GM18909 (cell line): ENCODE measurements around the gene GNRH2.
"Not testable (repeated sequence)": the region's sequence is repeated elsewhere in the genome, so short reads cannot be mapped to it uniquely, and the experiment has no call there.

Experiments
- ATAC-seq: cut with Tn5 transposase; IDR thresholded peaks from one replicate; pipeline ENCODE4 v1.9.1; 2021; ENCODE audit warnings: mild to moderate bottlenecking; ENCODE audit not compliant: unreplicated experiment, poor library complexity

GNRH2 gene

GRCh38 chr20:3040086-3040485 lies 3.3 kb upstream of the GNRH2 start:
- no peak for ATAC-seq

GRCh38 chr20:3041854-3042409 lies 1.5 kb upstream of the GNRH2 start:
- ATAC-seq, result no peak

- ATAC-seq, result no peak
Measured at GRCh38 chr20:3042625-3043024, 797 bp upstream of the GNRH2 start.

- no peak for ATAC-seq
Measured at GRCh38 chr20:3044336-3044965, 1.0 kb downstream of the GNRH2 start.

GRCh38 chr20:3045042-3045815 lies 1.8 kb downstream of the GNRH2 start:
- ATAC-seq, result peak; percentile 51

GRCh38 chr20:3045816-3046676 lies 2.6 kb downstream of the GNRH2 start, which contains the start of gene MRPS26:
Gene MRPS26 (plus strand): TSS chr20:3046052. CDS start chr20:3046069, 17 bp downstream.
- ATAC-seq, result peak; percentile 86

- no peak for ATAC-seq
Measured at GRCh38 chr20:3046677-3047462, 3.4 kb downstream of the GNRH2 start.

- ATAC-seq, result no peak
Measured at GRCh38 chr20:3047486-3048419, 4.3 kb downstream of the GNRH2 start.

GRCh38 chr20:3051385-3052019 lies 8.1 kb downstream of the GNRH2 start:
- ATAC-seq, result no peak

- no peak for ATAC-seq
Measured at GRCh38 chr20:3059489-3059888, 16.1 kb downstream of the GNRH2 start.

- not testable (repeated sequence) for ATAC-seq
Measured at GRCh38 chr20:3064119-3064518, 20.7 kb downstream of the GNRH2 start.

- ATAC-seq, result no peak
Measured at GRCh38 chr20:3067139-3068014, 24.0 kb downstream of the GNRH2 start.

GRCh38 chr20:3068075-3068474 lies 24.7 kb downstream of the GNRH2 start:
- no peak for ATAC-seq

- ATAC-seq, result no peak
Measured at GRCh38 chr20:3068986-3069900, 25.8 kb downstream of the GNRH2 start.

GRCh38 chr20:3070725-3071124 lies 27.3 kb downstream of the GNRH2 start:
- no peak for ATAC-seq

- no peak for ATAC-seq
Measured at GRCh38 chr20:3071266-3071609, 27.8 kb downstream of the GNRH2 start.
